ENCODE measurements around the gene ZSCAN25.

Gene ZSCAN25

DNA sequence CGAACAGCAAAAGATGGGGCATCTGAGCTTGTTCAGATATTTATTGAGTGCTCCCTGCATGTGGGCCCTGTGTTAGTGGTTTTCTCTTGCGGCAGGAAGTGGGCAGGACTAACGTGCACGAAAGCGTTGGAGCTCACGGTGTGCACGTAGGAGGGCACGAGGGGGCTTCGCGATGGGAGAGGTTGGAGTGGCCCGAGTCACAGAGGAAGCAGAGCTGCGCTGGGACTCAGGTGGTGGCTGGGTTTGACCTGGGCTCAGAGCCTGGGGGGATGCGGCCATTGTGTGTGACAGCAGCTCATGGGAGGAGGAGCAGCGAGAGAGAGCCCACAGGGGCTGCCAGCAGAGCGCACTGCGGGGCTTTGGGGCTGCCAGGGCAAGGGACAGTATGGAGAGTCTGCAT lies 7.7 kb downstream of the ZSCAN25 start:
- H3K27ac ChIP-seq = no peak overlapping the region
- TF ChIP-seq, protein P1, sequence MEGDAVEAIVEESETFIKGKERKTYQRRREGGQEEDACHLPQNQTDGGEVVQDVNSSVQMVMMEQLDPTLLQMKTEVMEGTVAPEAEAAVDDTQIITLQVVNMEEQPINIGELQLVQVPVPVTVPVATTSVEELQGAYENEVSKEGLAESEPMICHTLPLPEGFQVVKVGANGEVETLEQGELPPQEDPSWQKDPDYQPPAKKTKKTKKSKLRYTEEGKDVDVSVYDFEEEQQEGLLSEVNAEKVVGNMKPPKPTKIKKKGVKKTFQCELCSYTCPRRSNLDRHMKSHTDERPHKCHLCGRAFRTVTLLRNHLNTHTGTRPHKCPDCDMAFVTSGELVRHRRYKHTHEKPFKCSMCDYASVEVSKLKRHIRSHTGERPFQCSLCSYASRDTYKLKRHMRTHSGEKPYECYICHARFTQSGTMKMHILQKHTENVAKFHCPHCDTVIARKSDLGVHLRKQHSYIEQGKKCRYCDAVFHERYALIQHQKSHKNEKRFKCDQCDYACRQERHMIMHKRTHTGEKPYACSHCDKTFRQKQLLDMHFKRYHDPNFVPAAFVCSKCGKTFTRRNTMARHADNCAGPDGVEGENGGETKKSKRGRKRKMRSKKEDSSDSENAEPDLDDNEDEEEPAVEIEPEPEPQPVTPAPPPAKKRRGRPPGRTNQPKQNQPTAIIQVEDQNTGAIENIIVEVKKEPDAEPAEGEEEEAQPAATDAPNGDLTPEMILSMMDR (IDR thresholded peaks at IDR 0.05) = no peak
- H3K36me3 ChIP-seq = peaks cover 95 to 99% (median 99%) of the 10 kb centered on the region in 3 donors
- no peaks in the 10 kb centered on the region for H3K9me3 ChIP-seq
- no peaks in the 10 kb centered on the region for H3K27me3 ChIP-seq
- peak in 1 of 2 donors; percentile 53 for DNase-seq
- H3K4me1 ChIP-seq = peaks cover 0 to 4% (median 0%) of the 10 kb centered on the region in 4 donors
- intact Hi-C loops (cut with DNase I; ENCODE audit: low total_unique reads) = no loop called here
- no peak overlapping the region for H3K4me3 ChIP-seq

DNA sequence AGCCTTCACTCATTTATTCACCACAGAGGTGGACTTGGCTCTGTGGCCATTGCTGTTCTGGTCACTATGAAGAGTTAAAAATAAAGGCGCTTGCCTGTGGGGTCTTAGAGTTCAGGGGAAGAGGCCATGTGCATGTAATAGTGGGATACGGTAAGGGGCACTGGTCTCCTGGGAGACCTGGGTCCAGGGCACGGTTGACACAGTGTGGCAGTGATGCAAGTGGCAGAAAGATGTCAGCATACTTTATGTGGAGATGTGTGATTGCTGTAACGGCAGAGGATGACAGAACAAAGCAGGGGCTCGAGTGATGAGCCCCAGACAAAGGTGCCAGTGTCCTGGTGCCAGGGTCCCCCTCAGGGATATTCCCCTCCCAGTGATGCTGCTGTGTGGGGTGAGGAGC lies 8.6 kb downstream of the ZSCAN25 start:
- no peaks in the 10 kb centered on the region for H3K9me3 ChIP-seq
- H3K4me1 ChIP-seq = peaks cover 0 to 4% (median 0%) of the 10 kb centered on the region in 4 donors
- H3K36me3 ChIP-seq = peaks cover 95 to 99% (median 99%) of the 10 kb centered on the region in 3 donors
- TF ChIP-seq, protein P1 (IDR thresholded peaks at IDR 0.05) = no peak
- no peaks in the 10 kb centered on the region for H3K27me3 ChIP-seq
- no peak overlapping the region for H3K4me3 ChIP-seq
- intact Hi-C loops (cut with DNase I; ENCODE audit: low total_unique reads) = no loop called here
- no peak overlapping the region for H3K27ac ChIP-seq
- peak in 1 of 2 donors; percentile 25 for DNase-seq

- TF ChIP-seq, protein P1 (IDR thresholded peaks at IDR 0.05) = no peak
- intact Hi-C loops (cut with DNase I; ENCODE audit: low total_unique reads) = no loop called here
- no peak overlapping the region for H3K27ac ChIP-seq
- no peak for DNase-seq
- no peak overlapping the region for H3K4me3 ChIP-seq
- peaks cover 93 to 100% (median 99%) of the 10 kb centered on the region in 3 donors for H3K36me3 ChIP-seq
- no peaks in the 10 kb centered on the region for H3K27me3 ChIP-seq
- peaks cover 0 to 4% (median 0%) of the 10 kb centered on the region in 4 donors for H3K4me1 ChIP-seq
- no peaks in the 10 kb centered on the region for H3K9me3 ChIP-seq
Measured at GRCh38 chr7:99625961-99626360, 9.2 kb downstream of the ZSCAN25 start.

GRCh38 chr7:99626661-99627060 lies 9.9 kb downstream of the ZSCAN25 start:
- Histone ChIP-seq H3K4me1 (peaks cover 0 to 4% (median 0%) of the 10 kb centered on the region in 4 donors), H3K36me3 (peaks cover 88 to 100% (median 97%) of the 10 kb centered on the region in 3 donors), H3K27me3 (no peaks in the 10 kb centered on the region), H3K9me3 (no peaks in the 10 kb centered on the region), H3K27ac (no peak overlapping the region), H3K4me3 (no peak overlapping the region)
- TF ChIP-seq, protein P1 (IDR thresholded peaks at IDR 0.05) = no peak
- peak in 1 of 2 donors; percentile 3 for DNase-seq
- intact Hi-C loops (cut with DNase I; ENCODE audit: low total_unique reads) = no loop called here

DNA sequence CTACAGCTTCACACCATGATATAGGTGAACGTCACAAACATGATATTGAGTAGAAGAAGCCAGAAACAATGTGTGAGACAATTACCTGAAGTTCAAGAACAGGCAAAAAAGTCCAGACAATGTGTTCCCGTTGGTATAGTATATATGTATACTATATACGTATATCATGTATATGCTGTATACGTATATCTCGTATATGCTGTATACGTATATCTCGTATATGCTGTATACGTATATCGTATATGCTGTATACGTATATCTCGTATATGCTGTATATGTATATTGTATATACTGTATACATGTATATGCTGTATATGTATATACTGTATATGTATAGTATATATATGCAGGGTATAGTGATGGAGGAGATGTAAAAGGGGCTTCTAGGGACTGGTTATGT lies 10.8 kb downstream of the ZSCAN25 start:
- no peaks in the 10 kb centered on the region for H3K9me3 ChIP-seq
- no peak for DNase-seq
- intact Hi-C loops (cut with DNase I; ENCODE audit: low total_unique reads) = no loop called here
- H3K4me3 ChIP-seq = no peak overlapping the region
- peaks cover 80 to 100% (median 91%) of the 10 kb centered on the region in 3 donors for H3K36me3 ChIP-seq
- no peak overlapping the region for H3K27ac ChIP-seq
- TF ChIP-seq, protein P1 (IDR thresholded peaks at IDR 0.05) = no peak
- peaks cover 0 to 4% (median 0%) of the 10 kb centered on the region in 4 donors for H3K4me1 ChIP-seq
- no peaks in the 10 kb centered on the region for H3K27me3 ChIP-seq
